Breast epithelium (tissue), 4 donors: Measurements from ENCODE around the gene ARPC4. TPM values are rescaled to one million over a fixed set of nuclear protein-coding genes. Genes with fewer than 3 reads are reported as not detected.

Experiments
- DNase-seq, 2 donors: peaks; one replicate each; pipeline ENCODE4 v3.0.0-alpha.2; 2019; ENCODE audit warnings: low spot score in 2 of 2
- H3K27ac ChIP-seq, 2 donors: fragments of 200-600 bp; sonication (generic) in 1 of 2; one replicate each; pipeline ENCODE4 v1.5.1; 2016 to 2019; ENCODE audit warnings: mild to moderate bottlenecking in 1 of 2
- H3K27me3 ChIP-seq, 2 donors: fragments of 200-600 bp; sonication (generic) in 1 of 2; one replicate each; pipeline versions ENCODE4 v1.5.1 to v1.6.0; 2017 to 2019; ENCODE audit warnings: control low read depth in 1 of 2, mild to moderate bottlenecking in 1 of 2
- H3K36me3 ChIP-seq: fragments of 200-600 bp; one replicate; pipeline ENCODE4 v1.5.1; 2019
- H3K4me1 ChIP-seq, 2 donors: fragments of 200-600 bp; sonication (generic); one replicate each; pipeline ENCODE4 v1.5.1; 2016 to 2019; ENCODE audit warnings: control low read depth in 1 of 2
- H3K4me3 ChIP-seq, 3 donors: fragments of 200-600 bp; sonication (generic); 1 replicate in 2 of 3; 2 replicates in 1 of 3; pipeline ENCODE4 v1.5.1; 2016 to 2019; ENCODE audit warnings: mild to moderate bottlenecking in 3 of 3, moderate library complexity in 2 of 3
- H3K9me3 ChIP-seq, 2 donors: fragments of 200-600 bp; sonication (generic) in 1 of 2; one replicate each; pipeline ENCODE4 v1.5.1; 2016 to 2019; ENCODE audit warnings: control low read depth in 1 of 2
- CTCF ChIP-seq, 3 donors: fragments of 450-650 bp; IDR thresholded peaks; one replicate each; pipeline ENCODE4 v1.5.1; 2016 to 2017; ENCODE audit warnings: antibody characterized with exemption in 3 of 3, mild to moderate bottlenecking in 3 of 3, moderate library complexity in 3 of 3
- POLR2A ChIP-seq: fragments of 450-650 bp; IDR thresholded peaks from one replicate; pipeline ENCODE4 v1.6.1; 2016; ENCODE audit warnings: antibody characterized with exemption, mild to moderate bottlenecking, moderate library complexity
- POLR2AphosphoS5 ChIP-seq, 3 donors: sonication (generic); formaldehyde crosslinking; IDR thresholded peaks; one replicate each; pipeline ENCODE4 v1.6.1; 2017; ENCODE audit warnings: antibody characterized with exemption in 3 of 3
- intact Hi-C: fragments of 100-400 bp; cut with DNase I; formaldehyde crosslinking; loops from one replicate; pipeline ENCODE4 v1.15.1; 2023; ENCODE audit warnings: low total_unique reads
- total RNA-seq, 3 donors: library from RNA; depleted of rRNA; stranded (reverse); fragments of >200 nt; gene quantifications; one replicate each; pipeline ENCODE4 v1.1.0, GENCODE V29; 2016

The ARPC4 gene
- total RNA-seq, 3 donors from 2014 or later = 116 to 163 (median 117) TPM

GRCh38 chr3:9791790-9792404, 985 bp upstream of the ARPC4 start:
- Histone ChIP-seq H3K4me1 (peaks cover 0 to 11% of the 10 kb centered on the region in 2 donors), H3K27ac (peak overlapping the region; percentile 99), H3K36me3 (no peaks in the 10 kb centered on the region), H3K4me3 (peak overlapping the region; percentile 91 to 100 (median 100)), H3K27me3 (no peaks in the 10 kb centered on the region), H3K9me3 (no peaks in the 10 kb centered on the region)
- no peak for DNase-seq
- intact Hi-C loops = loop anchor here (5.0 to 10.0 kb wide), 2 partner anchors 397 to 1550 kb away; partner anchors contain the start of gene SETD5
- peak in 1 of 3 donors; percentile 35 for TF ChIP-seq POLR2AphosphoS5 (IDR thresholded peaks at IDR 0.05)
- TF ChIP-seq CTCF (IDR thresholded peaks at IDR 0.05) = no peak

- Histone ChIP-seq H3K27me3 (no peaks in the 10 kb centered on the region), H3K4me1 (peaks cover 0 to 11% of the 10 kb centered on the region in 2 donors), H3K36me3 (peaks cover 2% of the 10 kb centered on the region), H3K9me3 (no peaks in the 10 kb centered on the region), H3K27ac (peak overlapping the region; percentile 99), H3K4me3 (peak overlapping the region; percentile 91 to 100 (median 100))
- intact Hi-C loops = loop anchor here (5.0 to 10.0 kb wide), 2 partner anchors 398 to 1549 kb away; partner anchors contain the start of gene SETD5
- no peak for DNase-seq
- no peak for TF ChIP-seq POLR2AphosphoS5 (IDR thresholded peaks at IDR 0.05)
- TF ChIP-seq CTCF (IDR thresholded peaks at IDR 0.05) = no peak
- no peak for TF ChIP-seq POLR2A
Observed at GRCh38 chr3:9793161-9793781, 389 bp downstream of the ARPC4 start.

- TF ChIP-seq POLR2A (no peak), POLR2AphosphoS5 (IDR thresholded peaks at IDR 0.05) (no peak)
- Histone ChIP-seq H3K27me3 (no peaks in the 10 kb centered on the region), H3K36me3 (peaks cover 5% of the 10 kb centered on the region), H3K27ac (no peak overlapping the region), H3K4me1 (peaks cover 0 to 11% of the 10 kb centered on the region in 2 donors), H3K9me3 (no peaks in the 10 kb centered on the region), H3K4me3 (peak overlapping the region in 1 of 3 donors; percentile 100)
- intact Hi-C loops = loop anchor here (5.0 to 10.0 kb wide), 2 partner anchors 400 to 1548 kb away; partner anchors contain the start of gene SETD5
- DNase-seq = no peak
Observed at GRCh38 chr3:9794400-9794799, 1.5 kb downstream of the ARPC4 start.

GRCh38 chr3:9795207-9795606, 2.3 kb downstream of the ARPC4 start:
- TF ChIP-seq POLR2A = no peak
- TF ChIP-seq POLR2AphosphoS5 (IDR thresholded peaks at IDR 0.05) = no peak
- TF ChIP-seq CTCF (IDR thresholded peaks at IDR 0.05) = no peak
- Histone ChIP-seq H3K9me3 (no peaks in the 10 kb centered on the region), H3K36me3 (peaks cover 5% of the 10 kb centered on the region), H3K4me1 (peaks cover 0 to 11% of the 10 kb centered on the region in 2 donors), H3K27me3 (no peaks in the 10 kb centered on the region), H3K27ac (no peak overlapping the region), H3K4me3 (no peak overlapping the region)
- DNase-seq = no peak
- intact Hi-C loops = loop anchor here (10.0 kb wide), 1 partner anchor 400 kb away; the partner anchor contains the start of gene SETD5

GRCh38 chr3:9797196-9797945, 4.5 kb downstream of the ARPC4 start:
- H3K36me3 ChIP-seq = peaks cover 11% of the 10 kb centered on the region
- H3K9me3 ChIP-seq = no peaks in the 10 kb centered on the region
- intact Hi-C loops = loop anchor here (10.0 kb wide), 1 partner anchor 403 kb away; the partner anchor contains the start of gene SETD5
- no peak overlapping the region for H3K4me3 ChIP-seq
- peaks cover 0 to 6% of the 10 kb centered on the region in 2 donors for H3K4me1 ChIP-seq
- TF ChIP-seq POLR2A = no peak
- TF ChIP-seq POLR2AphosphoS5 (IDR thresholded peaks at IDR 0.05) = no peak
- TF ChIP-seq CTCF (IDR thresholded peaks at IDR 0.05) = no peak
- H3K27me3 ChIP-seq = no peaks in the 10 kb centered on the region
- DNase-seq = no peak
- H3K27ac ChIP-seq = no peak overlapping the region
